Retinal pigment epithelial cell (primary cell): ENCODE measurements around the gene MLKL.

Experiments used
- DNase-seq: peaks from one replicate; pipeline ENCODE4 v3.0.0-alpha.2; 2010; ENCODE audit warnings: low read depth
- H3K4me3 ChIP-seq: 2 replicates; pipeline ENCODE4 v1.5.1; 2011; ENCODE audit warnings: mild to moderate bottlenecking, low read length, control low read depth, moderate library complexity
- CTCF ChIP-seq: conservative IDR thresholded peaks from 2 replicates; pipeline ENCODE4 v1.5.1; 2011; ENCODE audit warnings: low read depth, low read length, control low read depth, inconsistent platforms

Gene MLKL

GRCh38 chr16:74744566-74744965 is 43.9 kb upstream of the MLKL start:
- TF ChIP-seq CTCF = no peak
- H3K4me3 ChIP-seq = no peak overlapping the region
- no peak for DNase-seq

GRCh38 chr16:74743668-74744299 is 43.1 kb upstream of the MLKL start:
- H3K4me3 ChIP-seq = no peak overlapping the region
- no peak for DNase-seq

DNA sequence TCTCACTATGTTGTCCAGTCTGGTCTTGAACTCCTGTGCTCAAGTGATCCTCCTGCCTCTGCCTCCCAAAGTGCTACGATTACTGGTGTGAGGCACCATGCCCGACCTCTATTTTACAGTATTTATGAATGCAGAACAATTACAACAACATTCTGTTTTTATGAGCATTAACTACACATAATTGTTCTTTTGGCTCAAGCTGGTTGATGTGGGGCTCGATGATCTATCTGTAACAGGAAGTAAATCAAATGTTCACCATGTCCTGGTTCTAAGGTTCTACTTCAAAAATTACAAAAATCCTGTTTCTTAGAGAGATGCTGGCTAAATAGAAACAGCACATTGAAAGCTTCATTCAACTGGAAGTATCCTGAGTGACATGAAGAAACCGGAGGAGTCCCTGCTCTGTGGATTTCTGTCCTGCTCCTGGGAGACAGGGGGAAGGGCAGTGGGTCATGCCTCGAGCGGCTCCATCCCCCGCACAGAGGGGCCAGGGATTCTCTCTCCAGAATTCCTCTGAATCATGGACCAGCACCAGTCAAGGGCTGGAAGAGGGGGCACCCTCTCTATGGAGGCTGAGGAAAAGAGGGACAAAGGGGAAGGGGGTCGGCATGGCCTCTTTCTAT is 42.5 kb upstream of the MLKL start:
- no peak overlapping the region for H3K4me3 ChIP-seq
- no peak for TF ChIP-seq CTCF
- no peak for DNase-seq

More at GRCh38 chr16:74743668-74744299, 43.1 kb upstream of the MLKL start:
- no peak for TF ChIP-seq CTCF

DNA sequence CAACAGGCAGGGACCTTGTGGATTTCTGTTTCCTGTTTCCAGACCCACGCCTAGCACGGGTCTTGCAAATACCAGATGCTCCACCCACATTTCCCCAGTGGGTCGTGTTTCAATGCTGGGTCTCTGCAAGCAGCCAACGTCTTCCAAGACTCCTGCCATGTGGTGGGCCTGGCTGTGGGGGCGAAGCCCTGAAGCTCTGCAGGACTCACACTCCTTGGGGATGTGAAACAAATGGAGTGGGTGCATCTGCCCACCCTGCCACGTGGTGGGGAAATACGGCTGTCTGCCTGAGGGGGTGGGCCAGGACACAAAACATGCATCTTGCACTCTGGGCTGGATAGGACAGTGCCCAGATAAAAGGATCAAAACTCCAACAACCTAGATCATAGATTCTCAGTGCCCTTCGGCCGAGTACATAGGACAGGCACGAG is 41.4 kb upstream of the MLKL start:
- H3K4me3 ChIP-seq = no peak overlapping the region
- DNase-seq = no peak
- TF ChIP-seq CTCF = no peak

DNA sequence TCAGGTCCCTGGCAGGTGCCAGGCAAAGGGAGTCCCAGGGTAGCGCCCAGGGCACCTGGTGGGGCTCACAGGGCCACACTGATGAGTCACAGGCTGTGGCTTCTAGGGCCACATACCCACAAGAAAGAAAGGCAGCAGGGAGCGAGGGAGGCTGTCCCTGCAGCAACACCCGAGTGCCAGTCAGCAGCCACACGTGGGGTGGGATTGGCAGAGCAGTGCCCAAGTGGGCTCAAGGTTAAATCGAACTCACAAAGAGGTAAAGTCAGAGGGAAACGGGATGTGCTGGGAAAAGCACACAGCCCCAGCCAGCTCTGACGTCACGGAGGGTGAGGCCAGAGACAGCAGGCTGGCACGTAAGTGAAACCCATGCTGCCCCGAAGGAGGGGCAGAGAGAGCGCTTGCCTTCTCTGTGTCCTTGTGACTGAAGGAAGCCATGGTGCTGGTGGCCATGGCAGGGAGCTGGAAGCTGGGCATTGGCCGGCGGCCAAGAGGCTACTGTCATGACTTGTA is 40.2 kb upstream of the MLKL start:
- TF ChIP-seq CTCF = no peak
- no peak overlapping the region for H3K4me3 ChIP-seq
- DNase-seq = no peak

- no peak for DNase-seq
- no peak overlapping the region for H3K4me3 ChIP-seq
- no peak for TF ChIP-seq CTCF
These were observed 38.6 kb upstream of the MLKL start for GRCh38 chr16:74739275-74739674.

- H3K4me3 ChIP-seq = no peak overlapping the region
- TF ChIP-seq CTCF = no peak
- DNase-seq = no peak
These were observed 38.2 kb upstream of the MLKL start for GRCh38 chr16:74738816-74739215.
